Epidermal melanocyte (primary cell): Measurements from ENCODE around the gene ASIC1.
"Not testable (repeated sequence)": the region's sequence is repeated elsewhere in the genome, so short reads cannot be mapped to it uniquely, and the experiment has no call there.

Experiments
- DNase-seq: peaks from one replicate; pipeline ENCODE4 v3.0.0; 2011; ENCODE audit warnings: low spot score; ENCODE audit not compliant: insufficient read length

The ASIC1 gene

GRCh38 chr12:50057000-50057841, at the start of gene ASIC1:
Gene ASIC1, plus strand, starts transcription at chr12:50057596. Its CDS starts 1,171 bp downstream, at chr12:50058767.
- DNase-seq = peak; percentile 78

DNA sequence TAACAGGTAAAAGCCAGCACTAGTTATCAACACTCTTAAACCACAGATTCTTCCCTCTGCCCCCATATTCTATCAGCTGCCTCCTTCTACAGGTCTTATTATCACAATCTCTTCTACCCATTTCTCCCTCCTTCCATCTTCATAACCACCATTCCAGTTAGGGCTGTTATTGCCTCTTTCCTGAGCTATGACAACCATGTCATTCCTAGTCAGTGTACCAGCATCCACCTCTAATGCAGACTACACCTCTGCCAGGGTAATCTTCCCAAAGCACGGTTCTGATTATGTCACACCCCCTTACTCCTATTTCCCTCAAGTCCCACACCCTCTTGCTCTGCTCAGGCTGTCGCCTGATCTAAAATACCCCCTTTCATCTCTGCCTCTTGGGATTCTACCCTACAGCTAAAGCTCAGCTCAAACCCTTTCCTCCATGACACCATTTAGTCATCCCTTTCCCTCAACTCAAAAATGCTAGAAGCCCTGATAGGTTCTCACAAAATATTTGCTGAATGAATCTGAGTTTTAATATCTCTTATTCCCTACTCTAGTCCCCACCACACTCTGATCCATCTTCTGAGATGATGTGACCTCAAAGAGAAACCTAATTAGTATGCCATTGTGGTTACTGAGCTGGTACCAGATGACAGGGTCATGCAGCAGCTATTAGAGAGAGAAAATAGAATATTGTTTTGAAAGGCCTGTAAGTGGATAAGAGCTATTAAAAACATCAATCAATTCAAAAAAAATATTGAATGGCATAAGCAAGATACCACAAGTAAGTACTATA, 43.8 kb upstream of the ASIC1 start:
- no peak for DNase-seq

GRCh38 chr12:50014342-50014741, 43.1 kb upstream of the ASIC1 start:
- DNase-seq = no peak

DNA sequence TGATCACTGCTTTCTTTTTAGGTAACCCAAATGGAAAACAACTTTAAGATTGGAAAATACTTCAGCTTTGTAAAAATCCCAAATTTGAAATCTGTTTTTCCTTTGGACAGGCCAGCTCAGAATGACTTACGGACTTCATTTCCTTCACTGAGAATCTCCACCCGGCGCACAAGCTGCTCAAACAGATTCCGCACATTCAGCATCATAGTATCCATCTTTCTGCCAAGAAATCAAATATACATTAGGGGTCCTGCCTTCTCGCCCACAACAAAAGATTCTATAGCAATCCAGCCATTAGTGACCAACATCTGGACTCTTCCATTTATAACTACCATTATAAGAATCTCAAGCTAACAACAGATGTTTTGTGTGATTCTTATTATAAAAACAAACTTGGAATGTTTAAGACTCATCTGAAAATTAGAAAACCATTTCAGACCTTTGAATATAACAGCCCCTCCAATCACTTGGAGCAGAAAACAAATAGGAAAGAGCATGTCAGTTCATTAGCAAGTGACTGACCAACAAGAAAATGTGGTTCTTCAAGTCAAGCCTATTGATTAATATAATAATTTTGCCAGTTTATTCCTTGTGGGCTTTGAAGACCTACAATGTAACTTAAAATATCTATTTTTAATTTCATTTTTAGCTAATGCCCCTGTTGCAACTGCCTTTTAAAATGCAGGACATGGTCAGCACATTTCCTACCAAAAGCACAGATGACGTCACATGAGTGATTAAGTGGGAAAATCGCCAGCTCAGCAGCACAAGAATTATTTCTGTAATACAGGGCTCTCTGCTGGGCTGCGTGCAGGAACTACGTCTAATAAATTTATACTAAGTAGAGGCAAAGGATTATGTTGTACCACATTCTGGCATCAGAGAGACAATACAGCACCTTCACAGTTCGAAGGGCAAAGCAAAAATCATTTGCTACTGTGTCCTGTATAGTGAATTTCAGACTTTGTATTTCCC, 40.6 kb upstream of the ASIC1 start:
- DNase-seq = no peak

- no peak for DNase-seq
These were observed 39.8 kb upstream of the ASIC1 start for GRCh38 chr12:50017641-50018040.

- no peak for DNase-seq
These were observed 39.2 kb upstream of the ASIC1 start for GRCh38 chr12:50018154-50018553.

GRCh38 chr12:50018968-50019367, 38.4 kb upstream of the ASIC1 start:
- no peak for DNase-seq

GRCh38 chr12:50019524-50019923, 37.9 kb upstream of the ASIC1 start:
- no peak for DNase-seq

DNA sequence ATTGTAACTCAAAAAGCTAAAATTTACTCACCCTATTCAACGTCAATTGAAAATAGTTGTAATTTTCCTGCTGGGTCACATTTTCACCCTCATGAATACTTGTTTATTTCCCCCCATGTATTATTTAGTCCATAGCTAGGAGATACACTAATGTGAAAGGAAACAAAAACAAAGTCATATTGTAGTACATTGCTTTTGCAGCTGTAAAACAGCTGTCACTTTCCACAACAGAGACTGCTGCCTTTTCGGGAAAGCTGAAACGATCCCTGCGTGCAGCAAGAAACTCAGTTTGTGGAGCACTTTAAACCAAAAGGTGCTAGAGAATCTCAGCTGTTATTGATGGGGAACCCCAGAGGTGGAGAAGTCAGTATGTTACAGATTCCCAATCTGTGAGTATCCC, 36.4 kb upstream of the ASIC1 start:
- no peak for DNase-seq

DNA sequence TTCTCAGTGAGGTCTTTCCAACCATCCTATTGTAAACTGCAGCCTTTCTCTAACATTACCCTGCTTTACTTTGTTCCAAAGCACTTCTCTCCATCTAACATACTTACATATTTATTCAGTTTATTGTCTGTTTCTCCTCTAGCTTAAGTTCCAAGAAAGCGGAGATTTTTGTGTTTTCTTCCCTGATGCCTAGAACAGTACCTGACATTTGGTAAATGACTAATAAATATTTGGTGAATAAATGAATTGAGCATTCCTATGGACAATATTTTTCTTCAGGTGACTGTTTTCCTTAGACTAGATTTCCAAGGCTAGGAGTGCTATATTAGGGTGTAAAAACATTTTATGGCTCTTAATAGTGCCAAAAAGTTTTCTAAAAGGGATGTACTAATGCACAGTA, 34.5 kb upstream of the ASIC1 start:
- no peak for DNase-seq

DNA sequence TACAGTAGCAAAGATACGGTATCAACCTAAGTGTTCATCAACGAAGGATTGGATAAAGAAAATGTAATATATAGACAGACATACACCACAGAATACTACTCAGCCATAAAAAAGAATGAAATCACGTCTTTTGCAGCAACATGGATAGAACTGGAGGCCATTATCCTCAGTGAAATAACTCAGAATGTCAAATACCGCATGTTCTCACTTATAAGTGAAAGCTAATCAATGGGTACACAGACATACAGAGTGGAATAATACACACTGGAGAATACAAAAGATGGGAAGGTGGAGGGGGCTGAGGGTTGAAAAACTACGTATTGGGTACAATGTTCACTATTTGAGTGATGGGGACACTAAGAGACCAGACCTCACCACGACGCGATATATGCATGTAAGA, 33.2 kb upstream of the ASIC1 start:
- no peak for DNase-seq

DNA sequence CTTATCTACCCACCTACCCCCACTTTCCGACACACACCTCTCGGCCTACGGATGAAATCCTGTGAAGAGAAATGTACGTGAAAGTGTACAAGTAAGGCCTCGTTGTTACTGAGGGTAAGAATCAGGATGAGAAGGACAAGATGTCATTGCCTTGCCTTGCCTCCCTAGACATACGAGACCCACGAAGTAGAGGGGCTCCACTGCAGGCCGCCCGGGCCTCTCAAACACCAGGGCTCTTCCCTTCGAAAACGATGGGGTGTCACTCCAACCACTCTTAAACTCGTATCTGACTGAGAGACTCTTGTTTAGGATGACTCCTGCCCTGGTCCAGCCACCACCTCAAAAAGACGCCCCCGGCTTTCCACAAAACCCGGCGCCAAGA, 32.6 kb upstream of the ASIC1 start:
- no peak for DNase-seq

GRCh38 chr12:50025187-50026059, 32.0 kb upstream of the ASIC1 start, which contains the start of gene RACGAP1:
Gene RACGAP1, minus strand, starts transcription at chr12:50025494. Its CDS starts 8,779 bp downstream, at chr12:50016715.
- peak; percentile 97 for DNase-seq

GRCh38 chr12:50026691-50027090, 30.7 kb upstream of the ASIC1 start:
- no peak for DNase-seq

DNA sequence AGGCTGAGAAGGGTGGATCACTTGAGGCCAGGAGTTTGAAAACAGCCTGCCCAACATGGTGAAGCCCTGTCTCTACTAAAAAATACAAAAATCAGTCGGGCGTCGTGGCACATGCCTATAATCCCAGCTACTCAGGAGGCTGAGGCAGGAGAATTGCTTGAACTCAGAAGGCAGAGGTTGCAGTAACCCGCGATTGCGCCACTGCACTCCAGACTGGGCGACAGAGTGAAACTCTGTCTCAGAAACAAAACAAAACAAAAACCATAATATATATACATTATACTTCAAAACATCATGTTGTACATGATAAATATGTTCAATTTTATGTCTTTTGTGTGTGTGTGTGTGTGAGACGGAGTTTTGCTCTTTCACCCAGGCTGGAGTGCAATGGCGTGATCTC, 26.9 kb upstream of the ASIC1 start:
- DNase-seq = not testable (repeated sequence)

DNA sequence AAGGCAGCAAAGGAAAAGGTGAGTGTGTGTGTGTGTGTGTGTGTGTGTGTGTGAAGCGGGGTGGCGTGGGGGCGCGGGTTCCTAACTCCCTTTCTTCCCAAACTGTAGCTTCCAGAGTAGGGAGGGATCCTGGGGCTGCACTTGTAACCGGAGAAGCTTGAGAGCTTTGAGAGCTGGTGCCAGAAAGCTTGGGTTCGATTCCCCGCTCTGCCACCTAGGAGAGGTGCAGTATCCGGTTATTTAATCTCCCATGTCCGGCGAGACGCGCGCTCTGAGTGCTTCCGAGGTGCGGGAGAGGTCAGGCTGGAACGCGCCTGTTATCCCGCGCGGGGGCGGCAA, 24.9 kb upstream of the ASIC1 start:
- no peak for DNase-seq

DNA sequence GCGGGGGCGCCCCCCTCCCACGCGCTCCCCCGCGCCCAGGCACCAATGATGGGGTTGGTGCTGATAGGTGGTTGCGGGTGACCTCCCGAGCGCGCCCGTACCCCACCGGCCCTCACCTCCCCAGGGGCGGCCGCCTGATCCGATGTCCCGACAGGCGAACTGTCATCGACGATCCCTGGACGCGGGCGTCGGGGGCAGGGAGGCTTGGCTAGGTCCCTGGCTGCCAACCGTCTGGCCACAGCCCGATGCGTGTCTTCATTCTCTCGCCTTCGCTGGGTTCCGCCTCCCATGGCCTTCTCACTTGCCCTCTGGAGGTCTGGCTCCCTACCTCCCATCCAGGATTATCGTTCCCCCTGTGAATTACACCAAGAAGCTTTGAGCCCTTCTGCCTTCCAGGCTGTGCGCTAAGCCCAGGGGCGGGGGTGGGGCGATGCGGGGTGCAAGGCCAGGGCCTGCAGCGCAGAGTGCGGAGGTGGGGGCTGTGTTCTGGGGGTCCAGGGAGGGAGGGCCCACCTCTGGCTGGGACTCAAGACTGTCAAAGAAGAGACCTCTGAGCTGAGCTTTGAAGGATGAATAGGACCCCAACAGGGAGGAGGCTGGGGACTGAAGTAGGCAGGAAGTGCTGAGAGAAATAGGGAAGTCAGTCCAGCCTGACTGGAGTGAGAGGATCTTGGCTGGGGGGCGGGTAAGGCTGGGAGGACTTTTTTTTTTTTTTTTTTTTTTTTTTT, 24.4 kb upstream of the ASIC1 start:
- DNase-seq = no peak

- no peak for DNase-seq
These were observed 19.1 kb upstream of the ASIC1 start for GRCh38 chr12:50038336-50038735.

DNA sequence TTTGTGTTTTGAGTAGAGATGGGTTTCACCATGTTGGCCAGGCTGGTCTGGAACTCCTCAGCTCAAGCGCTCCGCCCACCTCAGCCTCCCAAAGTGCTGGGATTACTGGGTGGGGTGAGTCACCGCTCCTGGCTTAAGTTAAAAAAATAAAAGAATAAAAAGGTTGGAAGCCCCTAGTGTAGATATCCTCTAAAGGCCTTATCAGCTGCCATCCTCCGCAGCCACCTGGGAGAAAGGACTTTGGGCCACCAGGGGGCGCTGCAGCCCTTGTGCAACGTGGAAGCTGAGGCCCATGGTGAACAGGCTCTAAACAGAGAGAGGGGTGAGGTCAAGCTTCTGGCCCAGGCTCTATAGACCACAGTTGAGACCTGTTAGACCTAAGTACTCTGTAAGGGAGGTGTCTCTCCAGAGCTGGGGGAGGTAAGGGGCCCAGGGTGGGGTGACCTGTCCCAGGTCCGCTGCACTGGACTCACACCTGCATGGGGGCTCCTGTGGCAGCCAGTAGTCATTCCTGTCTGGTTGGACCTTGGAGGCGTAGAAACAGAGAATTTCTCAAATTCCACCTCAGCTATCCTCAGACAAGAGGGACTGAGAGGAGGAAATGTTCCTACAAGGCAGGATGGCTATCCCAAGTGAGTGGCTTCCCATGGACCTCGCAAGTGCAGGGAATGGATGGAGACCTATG, 18.1 kb upstream of the ASIC1 start:
- peak; percentile 78 for DNase-seq
